ENCODE data around the gene SLC25A45. TPM values are rescaled to one million over a fixed set of nuclear protein-coding genes. Genes with fewer than 3 reads are reported as not detected.

The SLC25A45 gene
- polyA plus RNA-seq, 1 of the 3 experiments (the other 2 are of a cell fraction): 3.6 TPM

GRCh38 chr11:65386307-65387140, 4.1 kb upstream of the SLC25A45 start, which contains the start of gene FRMD8:
FRMD8 (plus strand) TSS chr11:65386637; CDS start chr11:65387037, 400 bp downstream.
- peaks cover 47 to 55% of the 10 kb centered on the region in 2 experiments; a peak in 3 of 4 replicates for H3K4me1 ChIP-seq (ENCODE audit: control insufficient read depth in 1 of 2, insufficient read depth in 2 of 2, low read depth in 1 of 2, low read length in 1 of 2)
- H3K36me3 ChIP-seq (replicated peaks in 1 of 2; ENCODE audit: control insufficient read depth in 1 of 2, insufficient read depth in 2 of 2, low read length in 1 of 2): no peaks in the 10 kb centered on the region
- H3K4me2 ChIP-seq: peak within 1 kb of the TSS; percentile 88
- H3K27ac ChIP-seq (ENCODE audit: low read depth in 2 of 2, low read length in 1 of 2): peak within 1 kb of the TSS; percentile 76 to 99; a peak in 3 of 4 replicates
- DNase-seq: peak; percentile 99
- H3K9ac ChIP-seq: peak within 1 kb of the TSS; percentile 91
- no peaks in the 10 kb centered on the region for H3K9me3 ChIP-seq
- no peaks in the 10 kb centered on the region for H3K9me2 ChIP-seq
- peaks cover 59% of the 10 kb centered on the region for H3K79me2 ChIP-seq (ENCODE audit: insufficient read depth)
- ChIA-PET POLR2A (interaction anchor here (1.7 to 4.7 kb wide), 4 partner anchors 30 to 114 kb away, joined by 4 to 21 read pairs (median 5); partner anchors contain the start of gene NEAT1), CTCF (interaction anchor here (1.0 to 6.6 kb wide), 5 partner anchors 20 to 112 kb away, joined by 3 to 47 read pairs (median 5); no protein-coding TSS in a partner anchor)
- H3K27me3 ChIP-seq (ENCODE audit: insufficient read depth): no peaks in the 10 kb centered on the region
- H2AFZ ChIP-seq (ENCODE audit: low read depth): peak within 1 kb of the TSS; percentile 91
- no peaks in the 10 kb centered on the region for H4K20me1 ChIP-seq (ENCODE audit: insufficient read depth)
- H3F3A ChIP-seq (replicated peaks; ENCODE audit: insufficient read depth): peaks cover 27% of the 10 kb centered on the region
- peak within 1 kb of the TSS; percentile 65 to 90 for H3K4me3 ChIP-seq (ENCODE audit: low read depth in 2 of 2, low read length in 1 of 2)
- WGBS (ENCODE audit: low lambda C conversion rate): 3% methylated on average over 24 of the region's 76 CpGs
- peak; percentile 83 for TF ChIP-seq ELF1 (IDR thresholded peaks at IDR 0.05)
- peak; percentile 70 for TF ChIP-seq POLR2AphosphoS5 (IDR thresholded peaks at IDR 0.05; ENCODE audit: low read depth, low read length)
- peak; percentile 79 for TF ChIP-seq NRF1 (IDR thresholded peaks at IDR 0.05; ENCODE audit: low read depth, low read length)
- TF ChIP-seq RAD21 (IDR thresholded peaks at IDR 0.05; ENCODE audit: low read length): no peak
- 0 out of 2 replicates have a peak, but pooled peaks have one; percentile 6 for TF ChIP-seq USF1 (IDR thresholded peaks at IDR 0.05; ENCODE audit: borderline replicate concordance, low read depth)
- TF ChIP-seq TEAD4 (IDR thresholded peaks at IDR 0.05; ENCODE audit: borderline replicate concordance, insufficient read depth): no peak
- TF ChIP-seq TAF1 (IDR thresholded peaks at IDR 0.05; ENCODE audit: borderline replicate concordance, low read depth, low read length): peak; percentile 56
- TF ChIP-seq GABPA (IDR thresholded peaks at IDR 0.05; ENCODE audit: low read depth): peak; percentile 51; the same call in 1 of the 2 replicates
- peak; percentile 57; the same call in 1 of the 2 replicates for TF ChIP-seq MXI1 (IDR thresholded peaks at IDR 0.05; ENCODE audit: low read depth, low read length)
- TF ChIP-seq SMC3 (IDR thresholded peaks at IDR 0.05; ENCODE audit: low read depth, low read length): no peak
- TF ChIP-seq RXRA (IDR thresholded peaks at IDR 0.05; ENCODE audit: borderline replicate concordance, low read depth): no peak
- TF ChIP-seq, protein P1, sequence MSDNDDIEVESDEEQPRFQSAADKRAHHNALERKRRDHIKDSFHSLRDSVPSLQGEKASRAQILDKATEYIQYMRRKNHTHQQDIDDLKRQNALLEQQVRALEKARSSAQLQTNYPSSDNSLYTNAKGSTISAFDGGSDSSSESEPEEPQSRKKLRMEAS (IDR thresholded peaks at IDR 0.05; ENCODE audit: low read depth): peak; percentile 88

- WGBS (ENCODE audit: low lambda C conversion rate): 75% methylated on average over 7 of the region's 8 CpGs
- peaks cover 48% of the 10 kb centered on the region for H3K79me2 ChIP-seq (ENCODE audit: insufficient read depth)
- no peaks in the 10 kb centered on the region for H3K27me3 ChIP-seq (ENCODE audit: insufficient read depth)
- no peaks in the 10 kb centered on the region for H3K9me2 ChIP-seq
- peaks cover 31% of the 10 kb centered on the region for H3F3A ChIP-seq (replicated peaks; ENCODE audit: insufficient read depth)
- no peak for DNase-seq
- no peak overlapping the region for H3K4me3 ChIP-seq (ENCODE audit: low read depth in 2 of 2, low read length in 1 of 2)
- no peak overlapping the region for H3K9ac ChIP-seq
- no peaks in the 10 kb centered on the region for H3K36me3 ChIP-seq (replicated peaks in 1 of 2; ENCODE audit: control insufficient read depth in 1 of 2, insufficient read depth in 2 of 2, low read length in 1 of 2)
- POLR2A ChIA-PET: interaction anchor here (0.8 to 4.7 kb wide), 3 partner anchors 39 to 180 kb away, joined by 3 to 24 read pairs (median 21); partner anchors contain the start of genes MALAT1 and NEAT1
- peaks cover 44 to 51% of the 10 kb centered on the region in 2 experiments; a peak in 3 of 4 replicates for H3K4me1 ChIP-seq (ENCODE audit: control insufficient read depth in 1 of 2, insufficient read depth in 2 of 2, low read depth in 1 of 2, low read length in 1 of 2)
- H3K4me2 ChIP-seq: 0 out of 2 replicates have a peak overlapping the region, but pooled peaks have one; percentile 90
- no peaks in the 10 kb centered on the region for H4K20me1 ChIP-seq (ENCODE audit: insufficient read depth)
- H3K27ac ChIP-seq (ENCODE audit: low read depth in 2 of 2, low read length in 1 of 2): peak overlapping the region; percentile 8 to 99; a peak in 3 of 4 replicates
- no peaks in the 10 kb centered on the region for H3K9me3 ChIP-seq
- H2AFZ ChIP-seq (ENCODE audit: low read depth): no peak overlapping the region
- CTCF ChIA-PET: interaction anchor here (1.6 kb wide), 2 partner anchors 17 to 34 kb away, joined by 4 read pairs; no protein-coding TSS in a partner anchor
- TF ChIP-seq IRF3 (IDR thresholded peaks at IDR 0.05; ENCODE audit: low read depth, low read length) (no peak), TCF12 (IDR thresholded peaks at IDR 0.05) (no peak), FOSL2 (IDR thresholded peaks at IDR 0.05; ENCODE audit: borderline replicate concordance, low read depth) (no peak), GABPA (IDR thresholded peaks at IDR 0.05; ENCODE audit: low read depth) (no peak), FOXJ3 (CRISPR knock-in tag; IDR thresholded peaks at IDR 0.05) (no peak), ELF1 (IDR thresholded peaks at IDR 0.05) (no peak), SMC3 (IDR thresholded peaks at IDR 0.05; ENCODE audit: low read depth, low read length) (no peak), RXRA (IDR thresholded peaks at IDR 0.05; ENCODE audit: borderline replicate concordance, low read depth) (no peak), USF2 (IDR thresholded peaks at IDR 0.05; ENCODE audit: borderline replicate concordance, low read depth, low read length) (no peak)
Measured at GRCh38 chr11:65384301-65384889, 1.9 kb upstream of the SLC25A45 start.

All from SK-N-SH (cell line).